Mononuclear cell (primary cell): ENCODE results near the gene PANK2. TPM values are rescaled to one million over a fixed set of nuclear protein-coding genes. Genes with fewer than 3 reads are reported as not detected.

Source experiments
- H3K27me3 ChIP-seq: 2 replicates; pipeline ENCODE4 v1.6.0; 2011; ENCODE audit warnings: low read length, control low read depth; ENCODE audit not compliant: insufficient read depth
- H3K4me1 ChIP-seq: 2 replicates; pipeline ENCODE4 v1.5.1; 2011; ENCODE audit warnings: mild to moderate bottlenecking, low read length, control low read depth; ENCODE audit not compliant: insufficient read depth
- H3K4me3 ChIP-seq: 2 replicates; pipeline ENCODE4 v1.5.1; 2011; ENCODE audit warnings: mild to moderate bottlenecking, low read length, moderate library complexity
- H3K9me3 ChIP-seq: 2 replicates; pipeline ENCODE4 v1.5.1; 2011; ENCODE audit warnings: low read depth, mild to moderate bottlenecking, control low read depth, low read length
- total RNA-seq: library from RNA; depleted of rRNA; stranded (reverse); fragments of >200 nt; gene quantifications from one replicate; pipeline ENCODE4 v1.2.3, GENCODE V29; 2012

The PANK2 gene
- total RNA-seq, 1 donor: 77.3 TPM

GRCh38 chr20:3924304-3925112 lies 35.3 kb downstream of the PANK2 start:
- H3K9me3 ChIP-seq: no peaks in the 10 kb centered on the region
- peaks cover 73% of the 10 kb centered on the region for H3K4me1 ChIP-seq
- no peak overlapping the region for H3K4me3 ChIP-seq
- no peaks in the 10 kb centered on the region for H3K27me3 ChIP-seq

DNA sequence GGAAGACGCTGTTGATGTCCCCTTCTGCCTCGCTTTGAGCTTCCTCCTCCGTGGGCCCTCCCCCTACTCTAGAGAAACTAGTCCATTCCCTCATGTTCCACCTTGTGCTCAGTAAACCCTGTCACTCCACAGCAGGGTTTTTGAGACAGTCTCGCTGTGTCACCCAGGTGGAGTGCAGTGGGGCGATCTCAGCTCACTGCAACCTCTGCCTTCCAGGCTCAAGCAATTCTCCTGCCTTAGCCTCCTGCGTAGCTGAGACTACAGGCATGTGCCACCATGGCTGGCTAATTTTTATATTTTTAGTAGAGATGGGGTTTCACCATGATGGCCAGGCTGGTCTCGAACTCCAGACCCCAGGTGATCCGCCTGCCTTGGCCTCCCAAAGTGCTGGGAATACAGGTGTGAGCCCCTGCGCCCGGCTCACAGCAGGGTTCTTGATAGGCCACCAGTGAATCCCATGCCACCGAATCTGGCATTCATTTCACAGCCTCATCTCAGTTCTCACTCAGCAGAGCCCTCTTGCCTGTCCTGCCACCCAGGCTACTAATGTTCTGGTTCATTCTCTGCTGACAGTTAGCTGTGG lies 36.0 kb downstream of the PANK2 start:
- Histone ChIP-seq H3K4me1 (peaks cover 80% of the 10 kb centered on the region), H3K27me3 (no peaks in the 10 kb centered on the region), H3K4me3 (no peak overlapping the region)

GRCh38 chr20:3925899-3926638 lies 36.9 kb downstream of the PANK2 start:
- H3K4me1 ChIP-seq: peaks cover 89% of the 10 kb centered on the region
- H3K27me3 ChIP-seq: no peaks in the 10 kb centered on the region
- no peaks in the 10 kb centered on the region for H3K9me3 ChIP-seq
- H3K4me3 ChIP-seq: no peak overlapping the region

More for the DNA sequence above, 36.0 kb downstream of the PANK2 start:
- no peaks in the 10 kb centered on the region for H3K9me3 ChIP-seq

- Histone ChIP-seq H3K4me3 (no peak overlapping the region), H3K27me3 (no peaks in the 10 kb centered on the region), H3K4me1 (peaks cover 98% of the 10 kb centered on the region), H3K9me3 (no peaks in the 10 kb centered on the region)
These were observed 38.5 kb downstream of the PANK2 start for GRCh38 chr20:3927486-3928291.

- Histone ChIP-seq H3K4me3 (no peak overlapping the region), H3K4me1 (peaks cover 92% of the 10 kb centered on the region), H3K27me3 (no peaks in the 10 kb centered on the region), H3K9me3 (no peaks in the 10 kb centered on the region)
These were observed 40.5 kb downstream of the PANK2 start for GRCh38 chr20:3929713-3930060.

- H3K4me3 ChIP-seq: no peak overlapping the region
- no peaks in the 10 kb centered on the region for H3K27me3 ChIP-seq
- H3K9me3 ChIP-seq: no peaks in the 10 kb centered on the region
- H3K4me1 ChIP-seq: peaks cover 83% of the 10 kb centered on the region
These were observed 41.3 kb downstream of the PANK2 start for GRCh38 chr20:3930265-3931206.

DNA sequence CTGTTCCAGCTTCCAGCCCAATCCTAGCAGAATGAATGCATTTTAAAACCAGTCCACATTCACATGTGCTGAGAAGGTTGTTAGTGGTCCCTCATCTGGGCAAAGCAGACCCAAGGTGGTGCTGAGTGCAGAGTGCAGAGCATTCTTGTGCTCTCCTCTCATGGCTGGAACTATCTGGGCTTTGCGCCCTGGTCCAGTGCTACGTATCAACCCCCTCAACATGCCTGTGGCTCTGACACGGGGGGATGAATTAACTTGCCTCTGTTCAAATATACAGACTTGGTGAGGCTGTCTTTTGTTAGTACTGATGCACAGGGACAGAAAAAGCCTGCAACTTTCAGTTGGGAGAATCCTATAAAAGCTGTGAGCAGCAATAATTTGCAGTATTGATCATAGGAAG lies 42.5 kb downstream of the PANK2 start:
- H3K27me3 ChIP-seq: no peaks in the 10 kb centered on the region
- H3K9me3 ChIP-seq: no peaks in the 10 kb centered on the region
- peaks cover 72% of the 10 kb centered on the region for H3K4me1 ChIP-seq
- H3K4me3 ChIP-seq: no peak overlapping the region

GRCh38 chr20:3932277-3932676 lies 43.1 kb downstream of the PANK2 start:
- no peaks in the 10 kb centered on the region for H3K9me3 ChIP-seq
- no peak overlapping the region for H3K4me3 ChIP-seq
- H3K27me3 ChIP-seq: no peaks in the 10 kb centered on the region
- H3K4me1 ChIP-seq: peaks cover 66% of the 10 kb centered on the region

GRCh38 chr20:3932681-3933080 lies 43.5 kb downstream of the PANK2 start:
- H3K27me3 ChIP-seq: no peaks in the 10 kb centered on the region
- no peaks in the 10 kb centered on the region for H3K9me3 ChIP-seq
- H3K4me1 ChIP-seq: peaks cover 62% of the 10 kb centered on the region
- H3K4me3 ChIP-seq: no peak overlapping the region

- Histone ChIP-seq H3K27me3 (no peaks in the 10 kb centered on the region), H3K9me3 (no peaks in the 10 kb centered on the region), H3K4me3 (no peak overlapping the region), H3K4me1 (peaks cover 56% of the 10 kb centered on the region)
These were observed 44.0 kb downstream of the PANK2 start for GRCh38 chr20:3933218-3933617.

DNA sequence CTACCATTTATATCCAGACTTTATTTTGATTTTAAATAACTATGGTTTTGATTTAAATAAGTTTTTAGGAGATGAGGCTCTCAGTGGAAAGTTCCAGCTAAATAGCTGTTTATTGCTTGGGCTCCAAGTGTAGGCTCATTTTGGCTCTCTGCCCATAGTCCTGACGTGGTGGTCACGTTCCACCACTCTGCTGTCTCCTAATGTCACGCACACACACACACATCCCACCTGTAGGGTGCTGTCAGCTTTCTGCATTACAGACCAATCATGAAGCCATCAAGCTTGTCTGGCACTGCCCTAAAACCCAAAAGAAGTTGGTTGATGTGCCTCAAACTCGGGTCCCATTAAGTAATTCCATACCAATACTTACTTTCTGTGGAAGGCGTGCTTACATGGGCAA lies 45.4 kb downstream of the PANK2 start:
- Histone ChIP-seq H3K4me3 (no peak overlapping the region), H3K27me3 (no peaks in the 10 kb centered on the region), H3K4me1 (peaks cover 42% of the 10 kb centered on the region), H3K9me3 (no peaks in the 10 kb centered on the region)

DNA sequence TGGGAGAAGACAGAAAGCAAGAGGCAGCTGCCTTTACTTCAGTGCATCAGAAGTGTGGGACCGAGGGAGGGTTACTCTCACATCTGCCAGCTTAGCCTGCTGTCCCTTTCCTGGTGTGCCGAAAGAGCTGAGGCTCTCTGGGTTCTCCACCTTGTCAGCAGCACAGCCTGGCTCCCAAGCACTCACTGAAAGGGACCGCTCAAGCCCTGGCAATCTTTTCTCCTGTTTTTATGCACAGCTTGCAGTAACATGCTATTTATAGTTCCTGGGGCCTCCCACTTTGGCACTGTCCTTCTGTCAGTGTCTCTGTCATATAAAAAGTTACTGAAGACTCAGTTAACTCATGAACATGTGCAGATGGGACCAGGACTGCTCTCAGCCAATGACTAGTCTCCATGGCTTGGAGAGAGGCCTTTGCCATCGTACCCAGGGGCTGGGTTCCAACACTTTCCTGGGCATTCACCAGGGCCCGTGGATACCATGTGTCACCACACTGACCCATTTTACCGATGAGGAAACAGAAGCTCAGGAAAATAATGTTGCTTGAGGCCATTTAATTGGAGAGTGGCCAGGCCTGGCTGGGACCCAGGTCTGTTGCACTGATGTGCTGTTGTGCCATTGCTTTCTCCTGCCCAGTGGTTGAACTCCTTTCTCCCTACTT lies 46.2 kb downstream of the PANK2 start:
- Histone ChIP-seq H3K9me3 (no peaks in the 10 kb centered on the region), H3K4me3 (no peak overlapping the region), H3K27me3 (no peaks in the 10 kb centered on the region), H3K4me1 (peaks cover 34% of the 10 kb centered on the region)

DNA sequence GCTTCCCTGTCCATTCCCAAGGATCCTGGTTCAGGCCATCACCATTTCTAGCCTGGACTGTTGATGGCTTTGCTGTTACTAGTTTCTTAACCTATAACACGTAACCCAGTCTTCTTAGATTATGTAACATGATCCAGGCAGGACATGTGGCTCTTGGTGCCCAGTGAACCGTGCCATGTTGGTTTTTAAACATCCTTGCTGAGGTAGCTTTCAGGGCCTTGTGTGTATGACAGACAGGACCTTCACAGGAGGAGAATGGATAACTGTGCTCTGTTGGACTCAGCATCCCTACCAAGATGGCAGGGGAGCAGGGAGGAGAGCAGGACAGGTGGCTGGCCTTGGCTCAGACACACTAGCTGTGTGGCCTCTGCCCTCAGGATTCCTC lies 46.8 kb downstream of the PANK2 start:
- Histone ChIP-seq H3K4me3 (no peak overlapping the region), H3K9me3 (no peaks in the 10 kb centered on the region), H3K4me1 (peaks cover 29% of the 10 kb centered on the region), H3K27me3 (no peaks in the 10 kb centered on the region)

DNA sequence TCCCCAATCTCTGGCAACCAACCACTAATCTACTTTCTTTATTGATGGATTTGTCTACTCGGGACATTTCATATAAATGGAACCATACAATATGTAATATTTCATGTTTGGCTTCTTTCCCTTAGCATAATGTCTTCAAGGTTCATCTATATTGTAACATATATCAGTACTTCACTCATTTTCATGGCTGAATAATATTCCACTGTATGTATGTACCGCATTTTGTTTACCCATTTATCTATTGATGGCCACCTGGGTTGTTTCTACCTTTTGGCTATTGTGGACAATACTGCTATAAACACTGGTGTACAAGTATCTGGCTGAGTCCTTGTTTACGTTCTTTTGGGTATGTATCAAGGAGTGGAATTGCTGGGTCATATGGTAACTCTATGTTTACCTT lies 48.4 kb downstream of the PANK2 start:
- H3K27me3 ChIP-seq: no peaks in the 10 kb centered on the region
- peaks cover 14% of the 10 kb centered on the region for H3K4me1 ChIP-seq
- no peaks in the 10 kb centered on the region for H3K9me3 ChIP-seq
- no peak overlapping the region for H3K4me3 ChIP-seq
